MV-4-11 (cell line): Measurements from ENCODE around the gene IQUB.
"Not testable (repeated sequence)": the region's sequence is repeated elsewhere in the genome, so short reads cannot be mapped to it uniquely, and the experiment has no call there.

Experiments used
- DNase-seq: peaks from one replicate; lab custom pipeline; 2025; lab: John Stamatoyannopoulos, UW

The IQUB gene

GRCh38 chr7:123539871-123540270 lies 5.5 kb upstream of the IQUB start:
- DNase-seq = no peak

DNA sequence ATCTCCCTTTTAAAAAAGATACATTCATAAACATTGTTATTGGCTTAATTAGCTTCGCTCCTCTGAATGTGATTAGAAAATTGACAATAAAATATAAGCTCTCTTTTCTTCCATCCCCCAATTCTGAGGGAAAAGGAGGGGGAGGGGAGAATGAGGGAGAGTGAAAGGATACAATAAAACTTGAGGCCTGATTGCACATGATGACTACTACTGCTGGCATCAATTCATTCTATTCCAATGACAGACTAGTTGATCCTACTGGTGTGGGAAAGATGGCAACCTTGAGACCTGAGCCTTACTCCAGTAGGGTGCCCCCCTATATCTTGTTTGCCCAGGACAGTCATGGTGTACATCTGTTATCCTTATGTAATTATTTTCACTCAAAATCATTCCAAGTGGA lies 4.5 kb upstream of the IQUB start:
- no peak for DNase-seq

- DNase-seq = peak; percentile 38
These were observed 3.9 kb upstream of the IQUB start for GRCh38 chr7:123538189-123538714.

GRCh38 chr7:123537026-123537642 lies 2.7 kb upstream of the IQUB start:
- DNase-seq = peak; percentile 4

GRCh38 chr7:123535517-123535916 lies 1.1 kb upstream of the IQUB start:
- no peak for DNase-seq

DNA sequence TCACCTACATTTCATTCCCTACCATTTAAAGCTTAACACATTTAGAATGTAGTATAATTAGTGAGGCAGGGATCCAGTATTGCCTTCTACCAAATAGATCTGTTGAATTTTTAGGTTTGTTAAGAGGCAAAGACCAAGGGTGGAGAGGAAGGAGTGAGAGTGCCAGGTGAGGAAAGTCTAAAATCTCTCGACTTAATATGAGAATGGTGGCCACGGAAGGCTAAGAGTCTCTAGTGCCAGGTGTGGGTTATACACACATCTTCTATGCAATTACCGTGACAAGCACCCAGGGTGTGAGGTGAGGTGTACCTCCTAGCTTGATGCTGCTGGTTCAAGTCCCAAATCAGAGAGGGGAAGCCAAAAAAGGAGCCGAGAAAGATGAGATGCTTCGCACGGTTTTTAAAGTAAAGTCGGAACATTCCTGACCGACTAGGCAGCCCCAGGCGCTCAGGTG lies 439 bp downstream of the IQUB start:
- no peak for DNase-seq

GRCh38 chr7:123533553-123533917 lies 860 bp downstream of the IQUB start:
- DNase-seq = no peak

DNA sequence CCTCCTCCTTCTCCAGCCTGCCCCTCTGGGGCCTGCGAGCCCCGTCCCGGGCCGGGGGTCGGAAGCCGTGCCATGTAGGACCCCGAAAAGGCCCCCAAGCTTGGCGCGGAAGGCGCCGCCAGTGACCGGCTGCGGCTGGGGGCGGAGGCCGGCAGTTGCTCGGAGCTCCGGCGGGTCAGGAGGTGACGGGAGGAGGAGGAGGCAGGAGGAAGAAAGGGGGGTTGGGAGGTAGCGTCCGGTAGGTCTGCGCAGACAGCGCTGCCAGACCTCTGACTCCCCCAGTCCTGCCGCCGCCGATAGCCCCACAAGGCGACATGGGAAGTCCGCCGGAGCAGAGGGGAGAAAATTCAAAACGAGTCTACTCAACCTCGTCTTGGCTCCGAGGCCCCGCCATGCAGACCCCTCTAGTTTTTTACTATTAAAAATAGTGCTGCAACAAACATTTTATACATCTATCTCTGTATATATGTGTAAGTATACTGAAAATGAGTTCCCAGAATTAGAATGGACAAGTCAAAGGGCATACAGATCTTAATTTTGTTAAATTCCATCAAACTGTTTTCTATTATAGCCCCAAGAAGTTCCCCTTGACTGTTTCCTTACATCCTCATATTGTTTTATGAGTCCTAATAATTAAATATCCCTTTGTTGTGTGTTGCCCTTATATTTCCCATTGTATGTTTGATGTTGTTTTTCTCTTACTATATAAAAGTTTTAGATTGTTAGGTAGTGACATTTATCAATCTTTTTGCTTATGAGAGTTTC lies 1.4 kb downstream of the IQUB start:
- not testable (repeated sequence) for DNase-seq

DNA sequence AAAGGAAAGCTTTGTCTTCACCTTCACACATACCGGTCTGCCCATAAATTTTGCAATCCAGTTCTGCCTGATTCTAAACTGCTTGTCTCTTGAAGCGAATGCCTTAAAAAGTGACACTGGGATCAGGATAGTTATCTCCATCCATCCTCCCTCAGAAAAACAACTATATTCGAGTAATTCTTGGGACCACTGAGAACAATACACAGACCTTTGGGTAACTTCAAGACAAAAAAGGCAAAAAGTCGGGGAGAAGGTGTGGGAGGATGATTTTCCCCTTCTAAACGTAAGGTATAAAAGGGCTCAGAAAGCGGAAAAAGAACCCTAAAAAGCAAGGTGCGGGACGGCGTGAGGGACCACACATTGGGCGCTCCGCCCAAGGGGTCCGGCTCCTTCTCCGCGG lies 2.1 kb downstream of the IQUB start:
- DNase-seq = not testable (repeated sequence)

GRCh38 chr7:123530035-123530591 lies 4.3 kb downstream of the IQUB start:
- DNase-seq = not testable (repeated sequence)

GRCh38 chr7:123528265-123528664 lies 6.1 kb downstream of the IQUB start:
- no peak for DNase-seq

GRCh38 chr7:123527712-123528225 lies 6.6 kb downstream of the IQUB start:
- not testable (repeated sequence) for DNase-seq

DNA sequence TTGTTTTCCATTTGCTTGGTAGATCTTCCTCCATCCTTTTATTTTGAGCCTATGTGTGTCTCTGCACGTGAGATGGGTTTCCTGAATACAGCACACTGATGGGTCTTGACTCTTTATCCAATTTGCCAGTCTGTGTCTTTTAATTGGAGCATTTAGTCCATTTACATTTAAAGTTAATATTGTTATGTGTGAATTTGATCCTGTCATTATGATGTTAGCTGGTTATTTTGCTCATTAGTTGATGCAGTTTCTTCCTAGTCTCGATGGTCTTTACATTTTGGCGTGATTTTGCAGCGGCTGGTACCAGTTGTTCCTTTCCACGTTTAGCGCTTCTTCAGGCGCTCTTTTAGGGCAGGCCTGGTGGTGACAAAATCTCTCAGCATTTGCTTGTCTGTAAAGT lies 7.9 kb downstream of the IQUB start:
- not testable (repeated sequence) for DNase-seq

DNA sequence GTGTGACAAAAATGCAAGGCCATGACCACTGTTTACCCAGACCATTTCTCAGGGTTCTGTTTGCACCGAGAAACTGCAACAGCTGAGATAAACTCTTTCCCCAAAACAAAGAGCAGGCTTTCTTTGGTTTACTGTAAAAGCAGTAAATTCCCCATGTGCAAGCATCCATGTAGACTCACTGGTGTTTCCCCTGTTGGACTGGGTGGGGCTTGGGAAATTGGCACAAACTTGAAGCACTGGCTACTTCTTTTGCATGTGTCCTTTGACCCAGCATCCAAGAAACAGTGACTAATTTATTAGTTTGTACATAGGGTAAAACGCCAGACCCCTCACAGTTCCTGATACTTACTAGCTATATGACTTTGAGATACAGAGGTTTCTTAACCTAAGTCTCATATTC lies 12.3 kb downstream of the IQUB start:
- DNase-seq = no peak

- DNase-seq = no peak
These were observed 29.2 kb downstream of the IQUB start for GRCh38 chr7:123505221-123505620.

DNA sequence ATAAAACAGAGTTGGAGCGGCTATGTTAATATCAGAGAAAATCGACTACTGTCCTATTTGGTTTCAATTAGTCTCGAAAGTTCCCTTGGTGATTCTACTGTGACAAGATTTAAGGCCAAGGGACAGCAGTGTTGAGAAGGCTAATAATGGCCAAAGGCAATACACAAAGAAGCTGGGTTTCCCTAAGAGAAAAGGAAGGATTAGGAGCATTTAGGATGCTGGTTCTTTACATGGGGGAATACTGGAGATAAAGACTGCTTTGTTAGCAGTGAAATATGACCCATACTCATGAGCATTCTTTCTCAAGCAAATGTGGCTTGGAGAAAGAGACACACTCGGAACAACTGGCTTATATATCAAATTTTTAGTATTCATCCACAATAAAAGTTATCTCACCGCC lies 32.2 kb downstream of the IQUB start:
- DNase-seq = no peak

- no peak for DNase-seq
These were observed 33.4 kb downstream of the IQUB start for GRCh38 chr7:123500878-123501489.

- DNase-seq = no peak
These were observed 35.0 kb downstream of the IQUB start for GRCh38 chr7:123499211-123499970.

GRCh38 chr7:123498601-123499000 lies 35.8 kb downstream of the IQUB start:
- DNase-seq = no peak

- DNase-seq = no peak
These were observed 36.4 kb downstream of the IQUB start for GRCh38 chr7:123498031-123498430.

GRCh38 chr7:123494193-123494796 lies 40.1 kb downstream of the IQUB start:
- DNase-seq = no peak
